ENCODE data around the gene NELFA. TPM values are rescaled to one million over a fixed set of nuclear protein-coding genes. Genes with fewer than 3 reads are reported as not detected.

NELFA gene
- total and polyA plus RNA-seq, 2 experiments from 2014 or later: 54.4 to 71.4 TPM

DNA sequence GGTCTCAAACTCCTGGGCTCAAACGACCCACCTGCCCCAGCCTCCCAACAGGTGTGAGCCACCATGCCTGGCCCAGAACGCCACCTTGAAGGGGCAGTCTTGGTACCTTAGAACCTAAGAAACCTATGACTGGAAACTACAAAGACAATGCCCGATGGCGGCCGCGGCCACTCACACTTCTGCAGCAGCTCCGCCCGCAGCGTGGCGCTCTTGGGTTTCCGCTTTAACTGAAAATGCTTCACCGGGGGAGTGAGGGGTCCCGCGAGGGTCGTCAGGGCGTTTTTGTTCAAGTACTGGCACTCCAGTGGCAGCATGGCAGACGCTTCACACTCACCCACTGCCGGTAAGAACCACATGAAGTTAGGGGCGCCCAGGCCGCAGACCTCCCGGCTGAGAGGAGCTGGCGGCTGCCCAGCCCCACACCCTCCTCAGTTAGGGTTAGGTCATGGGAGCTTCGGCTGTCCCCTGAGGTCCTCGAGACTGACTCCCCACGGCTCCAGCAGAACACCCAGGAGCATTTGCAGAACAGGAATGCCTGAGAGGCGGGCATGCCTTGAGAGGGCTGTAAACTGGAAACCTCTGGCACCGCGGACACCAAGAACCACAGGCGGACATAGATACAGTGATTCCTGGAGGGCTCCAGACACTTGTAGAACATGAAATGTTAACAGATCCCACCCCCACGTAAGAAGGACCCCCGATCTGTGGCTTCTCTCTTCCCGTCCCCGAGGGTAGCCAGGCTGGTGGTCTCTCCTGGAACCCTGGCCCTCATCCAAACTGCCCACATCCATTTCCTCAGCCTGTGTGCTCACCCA lies 19.0 kb downstream of the NELFA start:
- H3K4me1 ChIP-seq (ENCODE audit: low read depth): no peaks in the 10 kb centered on the region
- no peak overlapping the region for H3K4me3 ChIP-seq
- TF ChIP-seq, protein P1, sequence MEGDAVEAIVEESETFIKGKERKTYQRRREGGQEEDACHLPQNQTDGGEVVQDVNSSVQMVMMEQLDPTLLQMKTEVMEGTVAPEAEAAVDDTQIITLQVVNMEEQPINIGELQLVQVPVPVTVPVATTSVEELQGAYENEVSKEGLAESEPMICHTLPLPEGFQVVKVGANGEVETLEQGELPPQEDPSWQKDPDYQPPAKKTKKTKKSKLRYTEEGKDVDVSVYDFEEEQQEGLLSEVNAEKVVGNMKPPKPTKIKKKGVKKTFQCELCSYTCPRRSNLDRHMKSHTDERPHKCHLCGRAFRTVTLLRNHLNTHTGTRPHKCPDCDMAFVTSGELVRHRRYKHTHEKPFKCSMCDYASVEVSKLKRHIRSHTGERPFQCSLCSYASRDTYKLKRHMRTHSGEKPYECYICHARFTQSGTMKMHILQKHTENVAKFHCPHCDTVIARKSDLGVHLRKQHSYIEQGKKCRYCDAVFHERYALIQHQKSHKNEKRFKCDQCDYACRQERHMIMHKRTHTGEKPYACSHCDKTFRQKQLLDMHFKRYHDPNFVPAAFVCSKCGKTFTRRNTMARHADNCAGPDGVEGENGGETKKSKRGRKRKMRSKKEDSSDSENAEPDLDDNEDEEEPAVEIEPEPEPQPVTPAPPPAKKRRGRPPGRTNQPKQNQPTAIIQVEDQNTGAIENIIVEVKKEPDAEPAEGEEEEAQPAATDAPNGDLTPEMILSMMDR (IDR thresholded peaks at IDR 0.05; ENCODE audit: low read depth, low read length): no peak
- H3K9me3 ChIP-seq (ENCODE audit: low read depth): no peaks in the 10 kb centered on the region
- peaks cover 21% of the 10 kb centered on the region for H3K36me3 ChIP-seq
- H3K27ac ChIP-seq: no peak overlapping the region
- no peaks in the 10 kb centered on the region for H3K27me3 ChIP-seq
- DNase-seq (ENCODE audit: low read depth in 1 of 2, low spot score in 1 of 2): no peak

DNA sequence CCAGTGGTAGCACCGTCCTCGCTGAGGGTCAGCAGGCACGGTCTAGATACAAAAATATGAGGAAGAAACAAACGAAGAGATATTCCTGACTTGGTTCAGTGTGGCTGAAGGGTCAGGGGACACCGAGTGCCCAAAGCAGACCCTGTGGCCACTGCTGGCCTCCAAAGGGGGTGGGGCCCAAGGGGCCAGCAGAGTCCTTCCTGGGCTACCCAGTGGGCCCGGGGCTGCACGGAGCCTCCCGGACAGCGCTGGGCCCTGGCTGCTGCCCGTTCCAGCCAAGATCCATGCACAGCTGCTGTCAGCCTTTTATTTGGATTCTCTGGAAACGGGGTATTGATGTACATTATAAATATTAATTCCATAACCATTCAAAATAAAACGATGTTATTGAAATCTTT lies 20.4 kb downstream of the NELFA start:
- no peaks in the 10 kb centered on the region for H3K27me3 ChIP-seq
- DNase-seq (ENCODE audit: low read depth in 1 of 2, low spot score in 1 of 2): no peak
- H3K36me3 ChIP-seq: peaks cover 27% of the 10 kb centered on the region

DNA sequence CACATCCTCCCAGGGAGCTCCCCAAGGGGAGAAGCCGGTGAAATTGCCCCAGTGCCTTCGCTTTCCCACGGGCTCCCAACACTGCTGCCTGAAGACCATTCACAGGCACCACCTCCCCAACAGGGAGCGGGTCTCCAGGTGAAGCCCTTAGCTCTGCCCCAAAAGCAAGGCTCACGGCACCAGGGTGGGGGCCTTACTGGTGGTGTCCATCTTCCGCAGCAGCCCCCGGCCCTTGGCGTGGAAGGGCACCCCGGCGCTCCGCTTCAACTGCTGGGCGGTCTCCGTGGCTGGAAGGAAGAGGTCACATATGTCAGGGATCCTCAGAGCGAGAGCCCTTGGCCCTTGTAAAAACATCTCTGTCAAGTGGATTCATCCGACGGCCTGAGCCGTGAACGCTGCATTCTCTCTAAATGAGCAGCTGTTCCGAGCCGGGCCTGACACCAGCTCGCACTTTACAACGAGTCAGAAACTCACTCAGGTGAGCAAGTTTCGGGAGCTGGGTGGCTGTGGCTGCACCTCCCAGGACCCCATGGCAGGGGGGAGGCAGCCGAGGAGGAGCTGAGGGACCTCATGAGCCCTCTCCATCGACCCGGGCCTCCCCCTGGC lies 20.9 kb downstream of the NELFA start:
- TF ChIP-seq, protein P1 (IDR thresholded peaks at IDR 0.05; ENCODE audit: low read depth, low read length): no peak
- peaks cover 31% of the 10 kb centered on the region for H3K36me3 ChIP-seq

More for the DNA sequence above, 20.4 kb downstream of the NELFA start:
- H3K4me1 ChIP-seq (ENCODE audit: low read depth): no peaks in the 10 kb centered on the region
- no peak overlapping the region for H3K4me3 ChIP-seq
- H3K27ac ChIP-seq: peak overlapping the region; percentile 48
- no peaks in the 10 kb centered on the region for H3K9me3 ChIP-seq (ENCODE audit: low read depth)
- TF ChIP-seq, protein P1 (IDR thresholded peaks at IDR 0.05; ENCODE audit: low read depth, low read length): no peak

DNA sequence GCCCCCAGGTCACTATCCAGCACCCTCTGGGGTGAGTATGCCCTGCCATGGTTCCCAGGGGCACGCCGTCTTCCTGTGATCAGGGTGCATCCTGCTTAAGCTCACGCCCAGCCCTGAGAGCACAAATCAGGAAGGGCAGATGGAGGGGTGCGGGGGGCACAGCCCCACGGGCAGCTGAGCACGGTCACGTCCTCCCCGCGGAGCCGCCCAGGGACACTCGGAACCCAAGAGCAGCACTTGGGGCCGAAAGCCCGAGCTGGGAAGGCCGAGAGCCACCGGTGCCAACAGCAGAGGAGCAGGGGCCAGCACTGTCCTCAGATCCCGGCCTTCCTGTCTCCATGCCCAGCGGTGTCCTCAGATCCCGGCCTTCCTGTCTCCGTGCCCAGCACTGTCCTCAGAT lies 21.5 kb downstream of the NELFA start:
- Histone ChIP-seq H3K4me3 (no peak overlapping the region), H3K4me1 (ENCODE audit: low read depth) (no peaks in the 10 kb centered on the region), H3K27ac (no peak overlapping the region), H3K27me3 (no peaks in the 10 kb centered on the region), H3K9me3 (ENCODE audit: low read depth) (no peaks in the 10 kb centered on the region), H3K36me3 (peaks cover 36% of the 10 kb centered on the region)
- TF ChIP-seq, protein P1 (IDR thresholded peaks at IDR 0.05; ENCODE audit: low read depth, low read length): no peak
- no peak for DNase-seq (ENCODE audit: low read depth in 1 of 2, low spot score in 1 of 2)

More for the DNA sequence above, 20.9 kb downstream of the NELFA start:
- Histone ChIP-seq H3K4me1 (ENCODE audit: low read depth) (no peaks in the 10 kb centered on the region), H3K9me3 (ENCODE audit: low read depth) (no peaks in the 10 kb centered on the region), H3K27me3 (no peaks in the 10 kb centered on the region), H3K27ac (peak overlapping the region; percentile 48), H3K4me3 (no peak overlapping the region)
- DNase-seq (ENCODE audit: low read depth in 1 of 2, low spot score in 1 of 2): no peak

DNA sequence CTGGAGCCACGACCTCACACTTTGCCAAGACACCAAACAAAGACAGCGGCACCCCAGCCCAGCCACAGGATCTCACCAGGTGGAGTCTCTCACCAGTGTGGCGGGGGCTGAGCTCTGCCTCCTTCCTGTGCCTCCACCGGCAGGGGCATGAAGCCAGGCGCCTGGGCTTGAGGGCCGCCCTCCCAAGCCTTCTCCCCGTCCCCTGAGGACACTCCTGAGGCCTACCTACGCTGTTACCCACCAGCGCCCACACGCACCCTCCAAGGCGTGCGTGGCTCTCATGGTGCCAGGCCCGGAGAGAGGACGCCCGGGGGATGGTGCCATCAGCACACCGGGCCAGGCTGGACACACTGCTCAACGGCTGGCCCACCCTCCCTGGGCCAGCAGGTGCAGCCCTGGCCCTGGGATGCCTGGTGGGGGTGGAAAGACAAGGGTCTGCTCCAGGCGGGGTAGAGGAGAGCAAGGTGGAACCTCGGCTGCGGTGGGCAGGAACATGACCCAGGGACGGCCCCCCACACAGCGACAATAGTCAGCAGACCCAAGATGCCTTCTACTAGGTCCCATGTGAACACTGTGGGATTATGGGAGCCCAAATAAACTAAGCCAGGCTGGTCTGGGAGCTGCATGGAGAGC lies 22.1 kb downstream of the NELFA start:
- H3K4me3 ChIP-seq: no peak overlapping the region
- TF ChIP-seq, protein P1 (IDR thresholded peaks at IDR 0.05; ENCODE audit: low read depth, low read length): no peak
- DNase-seq (ENCODE audit: low read depth in 1 of 2, low spot score in 1 of 2): no peak
- no peaks in the 10 kb centered on the region for H3K9me3 ChIP-seq (ENCODE audit: low read depth)
- H3K27me3 ChIP-seq: no peaks in the 10 kb centered on the region
- H3K36me3 ChIP-seq: peaks cover 36% of the 10 kb centered on the region
- H3K4me1 ChIP-seq (ENCODE audit: low read depth): no peaks in the 10 kb centered on the region
- H3K27ac ChIP-seq: no peak overlapping the region
